GM18511 (cell line): ENCODE results near the gene MYO18A.
"Not testable (repeated sequence)": the region's sequence is repeated elsewhere in the genome, so short reads cannot be mapped to it uniquely, and the experiment has no call there.

ENCODE experiments used
- ATAC-seq: cut with Tn5 transposase; IDR thresholded peaks from one replicate; pipeline ENCODE4 v1.9.1; 2021; ENCODE audit warnings: mild to moderate bottlenecking, moderate library complexity; ENCODE audit not compliant: unreplicated experiment

MYO18A gene

GRCh38 chr17:29108823-29109476 is 71.2 kb downstream of the MYO18A start:
- no peak for ATAC-seq

GRCh38 chr17:29107933-29108822 is 72.0 kb downstream of the MYO18A start:
- ATAC-seq = no peak

GRCh38 chr17:29107084-29107483 is 73.1 kb downstream of the MYO18A start:
- ATAC-seq = no peak

GRCh38 chr17:29103341-29103740 is 76.9 kb downstream of the MYO18A start:
- no peak for ATAC-seq

- no peak for ATAC-seq
These were observed 77.4 kb downstream of the MYO18A start for GRCh38 chr17:29102741-29103181.

GRCh38 chr17:29102046-29102445 is 78.2 kb downstream of the MYO18A start:
- no peak for ATAC-seq

- ATAC-seq = no peak
These were observed 79.9 kb downstream of the MYO18A start for GRCh38 chr17:29100296-29100695.

GRCh38 chr17:29099527-29099926 is 80.7 kb downstream of the MYO18A start:
- no peak for ATAC-seq

GRCh38 chr17:29096094-29096493 is 84.1 kb downstream of the MYO18A start:
- no peak for ATAC-seq

GRCh38 chr17:29095439-29095838 is 84.8 kb downstream of the MYO18A start:
- ATAC-seq = no peak

- no peak for ATAC-seq
These were observed 86.0 kb downstream of the MYO18A start for GRCh38 chr17:29094101-29094708.

GRCh38 chr17:29093090-29093871 is 86.9 kb downstream of the MYO18A start:
- ATAC-seq = no peak

- no peak for ATAC-seq
These were observed 88.5 kb downstream of the MYO18A start for GRCh38 chr17:29091606-29092289.

GRCh38 chr17:29090750-29091605 is 89.2 kb downstream of the MYO18A start:
- ATAC-seq = no peak

- ATAC-seq = no peak
These were observed 90.1 kb downstream of the MYO18A start for GRCh38 chr17:29090108-29090507.

GRCh38 chr17:29089601-29090044 is 90.6 kb downstream of the MYO18A start:
- no peak for ATAC-seq

GRCh38 chr17:29088782-29089181 is 91.4 kb downstream of the MYO18A start:
- not testable (repeated sequence) for ATAC-seq

GRCh38 chr17:29086628-29087332 is 93.4 kb downstream of the MYO18A start:
- ATAC-seq = no peak

GRCh38 chr17:29085223-29085622 is 95.0 kb downstream of the MYO18A start:
- no peak for ATAC-seq
